ENCODE results near the gene MRFAP1.
A peak's percentile ranks its signal among the peaks of the same experiment; 100 is the strongest.
"Not testable (repeated sequence)": the region's sequence is repeated elsewhere in the genome, so short reads cannot be mapped to it uniquely, and the experiment has no call there.

The MRFAP1 gene

DNA sequence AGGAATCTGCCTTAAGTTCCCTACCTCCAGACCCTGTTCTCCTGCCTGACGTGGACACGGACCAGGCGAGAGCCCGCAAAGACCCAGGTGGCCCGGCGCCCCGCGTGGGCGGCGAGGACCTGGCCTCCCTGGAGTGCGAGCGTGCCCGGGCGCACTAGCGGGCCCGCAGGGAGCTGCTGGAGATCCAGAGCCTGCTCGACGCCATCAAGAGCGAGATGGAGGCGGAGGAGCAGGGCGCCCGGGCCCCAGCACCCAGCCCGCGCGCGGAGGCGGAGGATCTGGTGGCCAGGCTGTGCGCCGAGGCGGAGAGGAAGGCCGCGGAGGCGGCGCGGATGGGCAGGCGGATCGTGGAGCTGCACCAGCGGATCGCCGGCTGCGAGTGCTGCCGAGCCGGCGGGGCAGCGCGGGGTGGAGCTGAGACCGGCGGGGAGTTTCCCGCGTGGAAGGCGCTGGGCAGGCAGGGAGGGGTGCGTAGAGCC lies 18.2 kb downstream of the MRFAP1 start:
- DNase-seq, result peak; percentile 62
- Mint-ChIP-seq H3K36me3 (no peaks in the 10 kb centered on the region), H3K27me3 (peaks cover 64% of the 10 kb centered on the region), H3K27ac (no peak overlapping the region), H3K4me1 (peaks cover 11% of the 10 kb centered on the region), H3K9me3 (peaks cover 4% of the 10 kb centered on the region), H3K4me3 (peak overlapping the region; percentile 50)
- CTCF ChIA-PET, result interaction anchor here (0.9 kb wide), 1 partner anchor 205 kb away, joined by 3 read pairs; no protein-coding TSS in a partner anchor

DNA sequence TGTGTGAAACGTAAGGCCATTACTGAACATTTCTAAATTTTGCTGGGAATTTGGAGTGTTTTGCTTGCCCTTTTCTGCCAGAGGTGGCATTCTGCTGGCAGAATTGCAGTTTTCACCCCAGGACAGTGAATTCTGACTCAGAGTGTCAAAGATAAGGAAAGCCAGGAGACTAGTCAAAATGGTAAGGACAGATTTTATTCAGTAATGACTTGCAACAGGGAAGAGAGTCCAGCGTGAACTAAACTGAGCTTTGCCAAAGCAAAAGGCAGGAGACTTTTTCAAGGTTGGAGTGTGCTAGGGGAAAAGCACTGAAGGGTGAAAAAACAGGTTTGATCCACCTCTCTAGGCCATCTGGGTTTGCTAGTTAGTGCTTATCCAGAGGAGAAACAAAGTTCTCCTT lies 19.4 kb downstream of the MRFAP1 start:
- Mint-ChIP-seq H3K36me3 (no peaks in the 10 kb centered on the region), H3K27ac (no peak overlapping the region), H3K4me3 (no peak overlapping the region), H3K4me1 (peaks cover 11% of the 10 kb centered on the region), H3K27me3 (peaks cover 66% of the 10 kb centered on the region), H3K9me3 (peaks cover 4% of the 10 kb centered on the region)
- CTCF ChIA-PET, result no interaction called here
- DNase-seq, result peak; percentile 3

DNA sequence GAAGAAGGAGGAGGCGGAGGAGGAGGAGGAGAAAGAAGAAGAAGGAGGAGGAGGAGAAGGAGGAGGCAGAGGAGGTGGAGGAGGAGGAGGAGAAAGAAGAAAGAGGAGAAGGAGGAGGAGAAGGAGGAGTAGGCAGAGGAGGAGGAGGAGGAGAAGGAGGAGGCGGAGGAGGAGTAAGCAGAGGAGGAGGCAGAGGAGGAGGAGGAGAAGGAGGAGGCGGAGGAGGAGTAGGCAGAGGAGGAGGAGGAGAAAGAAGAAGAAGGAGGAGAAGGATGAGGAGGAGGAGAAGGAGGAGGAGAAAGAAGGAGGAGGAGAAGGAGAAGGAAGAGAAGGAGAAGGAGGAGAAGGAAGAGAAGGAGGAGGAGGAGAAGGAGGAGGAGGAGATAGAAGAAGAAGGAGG lies 19.9 kb downstream of the MRFAP1 start:
- no peak for DNase-seq
- no peaks in the 10 kb centered on the region for H3K36me3 Mint-ChIP-seq
- no peak overlapping the region for H3K27ac Mint-ChIP-seq
- H3K27me3 Mint-ChIP-seq, result peaks cover 66% of the 10 kb centered on the region
- H3K4me3 Mint-ChIP-seq, result no peak overlapping the region
- peaks cover 11% of the 10 kb centered on the region for H3K4me1 Mint-ChIP-seq
- CTCF ChIA-PET, result no interaction called here
- H3K9me3 Mint-ChIP-seq, result peaks cover 3% of the 10 kb centered on the region

DNA sequence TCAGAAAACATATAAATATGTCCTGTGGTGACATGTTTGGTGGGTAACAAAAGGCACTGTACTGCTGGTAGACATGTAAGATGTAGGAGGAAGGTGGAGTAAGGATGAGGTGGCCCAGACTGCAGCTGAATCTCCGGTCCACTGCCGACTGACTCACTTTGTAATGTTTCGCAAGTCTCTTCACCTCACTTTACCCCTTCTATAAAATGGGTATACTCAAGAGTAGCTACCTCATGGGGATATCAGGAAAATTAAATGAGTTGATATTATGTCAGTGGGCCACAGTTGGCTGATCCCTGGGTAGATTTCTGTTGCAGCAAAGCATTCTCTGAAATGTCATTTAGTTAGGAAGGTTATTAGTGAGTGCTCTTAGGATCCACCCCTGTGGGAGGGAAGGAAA lies 22.1 kb downstream of the MRFAP1 start:
- DNase-seq, result no peak
- H3K4me1 Mint-ChIP-seq, result peaks cover 11% of the 10 kb centered on the region
- no peak overlapping the region for H3K27ac Mint-ChIP-seq
- H3K4me3 Mint-ChIP-seq, result no peak overlapping the region
- H3K36me3 Mint-ChIP-seq, result no peaks in the 10 kb centered on the region
- CTCF ChIA-PET, result no interaction called here
- peaks cover 69% of the 10 kb centered on the region for H3K27me3 Mint-ChIP-seq
- H3K9me3 Mint-ChIP-seq, result no peaks in the 10 kb centered on the region

DNA sequence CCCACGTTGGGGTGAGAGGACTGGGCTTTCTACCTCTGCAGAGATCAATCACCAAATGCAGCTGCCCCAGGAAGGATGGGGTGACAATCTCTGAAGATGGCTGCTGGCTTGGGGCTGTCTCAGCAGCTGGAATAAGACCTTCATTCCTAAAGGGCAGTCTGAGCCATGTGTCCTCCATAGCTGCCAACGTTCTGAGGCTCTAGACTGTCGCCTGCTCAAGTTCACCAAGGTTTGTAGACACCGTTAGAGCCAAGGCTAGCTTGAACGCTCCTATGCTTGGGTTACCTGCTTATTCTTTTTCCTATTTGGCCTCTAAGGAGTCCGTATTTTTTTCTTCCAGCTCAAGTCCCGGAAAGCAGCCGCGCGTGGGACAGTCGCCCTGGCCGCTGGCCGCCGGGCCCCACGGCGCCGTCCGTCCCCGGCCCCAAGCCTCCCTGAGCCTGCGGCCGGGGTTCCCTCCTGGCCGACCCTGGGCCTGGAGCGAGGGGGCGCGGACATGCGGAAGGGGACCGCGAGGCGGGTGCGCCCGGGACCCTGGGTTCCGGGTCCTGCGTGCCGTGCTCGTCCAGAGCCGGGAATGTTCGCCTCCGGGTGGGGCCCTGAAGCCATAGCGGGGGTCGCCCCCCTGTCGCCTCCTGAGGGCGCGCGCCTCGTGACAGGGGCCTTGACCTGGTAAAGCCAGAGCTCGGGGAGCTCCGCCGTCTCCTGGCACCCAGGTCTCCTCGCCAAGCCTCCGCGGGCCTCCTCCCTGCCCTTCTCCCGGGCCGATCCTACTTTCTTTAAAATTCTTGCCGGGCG lies 23.3 kb downstream of the MRFAP1 start:
- Mint-ChIP-seq H3K4me3 (peak overlapping the region; percentile 13), H3K27ac (no peak overlapping the region), H3K9me3 (no peaks in the 10 kb centered on the region), H3K36me3 (no peaks in the 10 kb centered on the region), H3K4me1 (peaks cover 6% of the 10 kb centered on the region), H3K27me3 (peaks cover 64% of the 10 kb centered on the region)
- CTCF ChIA-PET, result interaction anchor here (0.6 to 1.9 kb wide), 6 partner anchors 8 to 116 kb away, joined by 3 to 4 read pairs (median 4); no protein-coding TSS in a partner anchor
- DNase-seq, result no peak

DNA sequence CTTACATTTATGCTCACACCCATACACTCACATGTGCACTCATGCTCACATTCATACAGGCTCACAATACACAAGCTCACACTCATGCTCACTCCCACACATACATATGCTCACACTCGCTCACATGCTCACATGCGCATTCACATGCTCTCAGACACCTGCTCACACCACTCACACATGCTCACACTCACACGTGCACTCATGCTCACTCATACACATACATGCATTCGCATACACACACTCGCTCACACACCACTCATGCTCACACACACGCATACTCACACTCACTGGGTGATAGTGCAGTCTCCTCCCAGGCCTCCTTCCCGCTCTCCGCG lies 24.8 kb downstream of the MRFAP1 start:
- no peak for DNase-seq
- H3K4me1 Mint-ChIP-seq, result no peaks in the 10 kb centered on the region
- peaks cover 50% of the 10 kb centered on the region for H3K27me3 Mint-ChIP-seq
- no peaks in the 10 kb centered on the region for H3K36me3 Mint-ChIP-seq
- CTCF ChIA-PET, result no interaction called here
- H3K9me3 Mint-ChIP-seq, result no peaks in the 10 kb centered on the region
- H3K4me3 Mint-ChIP-seq, result no peak overlapping the region
- H3K27ac Mint-ChIP-seq, result no peak overlapping the region

DNA sequence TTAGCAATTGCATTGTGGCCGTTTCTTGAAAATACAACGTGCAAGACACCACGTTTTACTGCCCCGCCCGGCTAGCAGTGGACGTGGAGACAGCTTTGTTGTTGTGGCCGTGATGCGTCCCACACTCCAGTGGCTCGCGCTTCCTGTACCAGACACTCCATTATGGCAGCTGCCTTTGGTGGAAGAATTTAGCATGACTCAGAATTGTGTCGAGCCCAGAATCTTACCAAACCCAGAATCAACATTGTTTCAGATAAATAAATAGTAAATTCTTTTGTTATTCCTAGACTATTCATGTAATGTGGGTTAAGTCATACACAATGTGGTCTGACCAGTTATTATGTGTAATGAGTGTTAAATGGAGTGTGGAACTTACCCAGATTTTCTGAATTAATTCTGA lies 27.9 kb downstream of the MRFAP1 start:
- H3K36me3 Mint-ChIP-seq, result peaks cover 6% of the 10 kb centered on the region
- no peak overlapping the region for H3K27ac Mint-ChIP-seq
- CTCF ChIA-PET, result no interaction called here
- H3K27me3 Mint-ChIP-seq, result peaks cover 21% of the 10 kb centered on the region
- no peak for DNase-seq
- peaks cover 5% of the 10 kb centered on the region for H3K9me3 Mint-ChIP-seq
- no peak overlapping the region for H3K4me3 Mint-ChIP-seq
- peaks cover 5% of the 10 kb centered on the region for H3K4me1 Mint-ChIP-seq

DNA sequence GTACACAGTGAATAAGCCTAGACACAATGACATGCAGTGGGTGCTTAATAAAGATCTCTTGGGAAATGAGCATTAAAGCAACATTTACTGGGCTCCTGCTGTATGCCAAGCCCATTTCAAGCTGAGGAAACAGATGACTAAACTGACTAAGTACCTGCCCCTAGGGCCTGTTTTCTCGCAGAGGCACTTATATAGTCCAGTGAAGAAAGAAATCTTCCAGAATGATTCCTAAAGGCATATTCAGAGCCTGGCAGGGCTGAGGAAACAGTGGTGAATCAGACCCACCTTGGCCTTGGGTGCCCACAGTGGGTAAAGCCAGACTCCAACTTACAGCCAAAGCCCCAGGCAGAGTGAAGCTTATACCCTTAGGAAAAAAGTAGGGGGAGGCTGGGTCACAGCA lies 31.2 kb downstream of the MRFAP1 start:
- H3K4me3 Mint-ChIP-seq, result no peak overlapping the region
- peaks cover 5% of the 10 kb centered on the region for H3K9me3 Mint-ChIP-seq
- CTCF ChIA-PET, result interaction anchor here (1.4 kb wide), 1 partner anchor 19 kb away, joined by 3 read pairs; no protein-coding TSS in a partner anchor
- H3K4me1 Mint-ChIP-seq, result peaks cover 31% of the 10 kb centered on the region
- H3K27ac Mint-ChIP-seq, result no peak overlapping the region
- no peak for DNase-seq
- H3K36me3 Mint-ChIP-seq, result peaks cover 27% of the 10 kb centered on the region
- H3K27me3 Mint-ChIP-seq, result peaks cover 14% of the 10 kb centered on the region

DNA sequence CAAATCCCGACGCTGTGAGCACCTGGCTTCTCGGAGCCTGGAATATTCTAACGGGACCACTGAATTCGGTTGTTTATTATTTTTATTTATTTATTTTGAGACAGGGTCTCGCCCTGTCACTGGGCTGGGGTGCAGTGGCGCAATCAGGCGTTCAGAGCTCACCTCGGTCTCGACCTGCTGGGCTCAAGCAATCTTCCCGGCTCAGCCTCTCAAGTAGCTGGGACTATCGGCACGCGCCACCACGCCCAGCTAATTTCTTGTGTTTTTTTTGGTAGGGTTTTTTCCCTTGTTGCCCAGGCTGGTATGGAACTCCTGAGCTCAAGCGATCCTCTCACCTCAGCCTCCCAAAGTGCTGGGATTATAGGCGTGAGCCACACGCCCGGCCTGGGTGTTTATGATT lies 31.6 kb downstream of the MRFAP1 start:
- peaks cover 36% of the 10 kb centered on the region for H3K4me1 Mint-ChIP-seq
- no peak for DNase-seq
- H3K27me3 Mint-ChIP-seq, result peaks cover 14% of the 10 kb centered on the region
- CTCF ChIA-PET, result interaction anchor here (1.4 to 1.7 kb wide), 2 partner anchors 18 to 201 kb away, joined by 3 to 6 read pairs; no protein-coding TSS in a partner anchor
- no peak overlapping the region for H3K27ac Mint-ChIP-seq
- peaks cover 5% of the 10 kb centered on the region for H3K9me3 Mint-ChIP-seq
- no peak overlapping the region for H3K4me3 Mint-ChIP-seq
- H3K36me3 Mint-ChIP-seq, result peaks cover 32% of the 10 kb centered on the region

DNA sequence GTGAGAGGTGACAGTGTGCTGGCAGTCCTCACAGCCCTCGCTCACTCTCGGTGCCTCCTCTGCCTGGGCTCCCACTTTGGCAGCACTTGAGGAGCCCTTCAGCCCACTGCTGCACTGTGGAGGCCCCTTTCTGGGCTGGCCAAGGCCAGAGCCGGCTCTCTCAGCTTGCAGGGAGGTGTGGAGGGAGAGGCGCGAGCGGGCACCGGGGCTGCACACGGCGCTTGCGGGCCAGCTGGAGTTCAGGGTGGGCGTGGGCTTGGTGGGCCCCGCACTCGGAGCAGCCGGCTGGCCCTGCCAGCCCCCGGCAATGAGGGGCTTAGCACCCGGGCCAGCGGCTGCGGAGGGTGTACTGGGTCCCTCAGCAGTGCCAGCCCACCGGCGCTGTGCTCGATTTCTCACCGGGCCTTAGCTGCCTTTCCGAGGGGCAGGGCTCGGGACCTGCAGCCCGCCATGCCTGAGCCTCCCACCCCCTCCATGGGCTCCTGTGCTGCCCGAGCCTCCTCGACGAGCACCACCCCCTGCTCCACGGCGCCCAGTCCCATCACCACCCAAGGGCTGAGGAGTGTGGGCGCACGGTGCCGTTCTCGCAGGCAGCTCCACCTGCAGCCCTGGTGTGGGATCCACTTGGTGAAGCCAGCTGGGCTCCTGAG lies 32.2 kb downstream of the MRFAP1 start:
- CTCF ChIA-PET, result interaction anchor here (0.6 to 1.7 kb wide), 6 partner anchors 8 to 411 kb away, joined by 3 to 6 read pairs (median 3); no protein-coding TSS in a partner anchor
- Mint-ChIP-seq H3K36me3 (peaks cover 37% of the 10 kb centered on the region), H3K4me1 (peaks cover 41% of the 10 kb centered on the region), H3K4me3 (peak overlapping the region; percentile 93), H3K27me3 (peaks cover 11% of the 10 kb centered on the region), H3K27ac (peak overlapping the region; percentile 98)
- not testable (repeated sequence) for DNase-seq, H3K9me3 Mint-ChIP-seq

DNA sequence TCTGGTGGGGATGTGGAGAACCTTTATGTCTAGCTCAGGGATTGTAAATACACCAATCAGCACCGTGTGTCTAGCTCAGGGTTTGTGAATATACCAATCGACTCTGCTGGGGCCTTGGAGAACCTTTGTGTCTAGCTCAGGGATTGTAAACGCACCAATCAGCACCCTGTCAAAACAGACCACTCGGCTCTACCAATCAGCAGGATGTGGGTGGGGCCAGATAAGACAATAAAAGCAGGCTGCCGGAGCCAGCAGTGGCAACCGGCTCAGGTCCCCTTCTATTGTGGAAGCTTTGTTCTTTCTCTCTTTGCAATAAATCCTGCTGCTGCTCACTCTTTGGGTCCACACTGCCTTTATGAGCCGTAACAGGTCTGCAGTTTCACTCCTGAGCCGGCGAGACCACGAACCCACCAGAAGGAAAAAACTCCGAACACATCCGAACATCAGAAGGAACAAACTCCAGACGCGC lies 32.7 kb downstream of the MRFAP1 start:
- not testable (repeated sequence) for H3K27me3 Mint-ChIP-seq, H3K9me3 Mint-ChIP-seq
- H3K4me3 Mint-ChIP-seq, result peak overlapping the region; percentile 93
- peaks cover 43% of the 10 kb centered on the region for H3K4me1 Mint-ChIP-seq
- CTCF ChIA-PET, result interaction anchor here (0.6 to 3.5 kb wide), 7 partner anchors 9 to 410 kb away, joined by 3 to 56 read pairs (median 3); partner anchors contain the start of genes MRFAP1L1 and S100P
- H3K27ac Mint-ChIP-seq, result peak overlapping the region; percentile 98
- H3K36me3 Mint-ChIP-seq, result peaks cover 39% of the 10 kb centered on the region
- peak; percentile 57 for DNase-seq

DNA sequence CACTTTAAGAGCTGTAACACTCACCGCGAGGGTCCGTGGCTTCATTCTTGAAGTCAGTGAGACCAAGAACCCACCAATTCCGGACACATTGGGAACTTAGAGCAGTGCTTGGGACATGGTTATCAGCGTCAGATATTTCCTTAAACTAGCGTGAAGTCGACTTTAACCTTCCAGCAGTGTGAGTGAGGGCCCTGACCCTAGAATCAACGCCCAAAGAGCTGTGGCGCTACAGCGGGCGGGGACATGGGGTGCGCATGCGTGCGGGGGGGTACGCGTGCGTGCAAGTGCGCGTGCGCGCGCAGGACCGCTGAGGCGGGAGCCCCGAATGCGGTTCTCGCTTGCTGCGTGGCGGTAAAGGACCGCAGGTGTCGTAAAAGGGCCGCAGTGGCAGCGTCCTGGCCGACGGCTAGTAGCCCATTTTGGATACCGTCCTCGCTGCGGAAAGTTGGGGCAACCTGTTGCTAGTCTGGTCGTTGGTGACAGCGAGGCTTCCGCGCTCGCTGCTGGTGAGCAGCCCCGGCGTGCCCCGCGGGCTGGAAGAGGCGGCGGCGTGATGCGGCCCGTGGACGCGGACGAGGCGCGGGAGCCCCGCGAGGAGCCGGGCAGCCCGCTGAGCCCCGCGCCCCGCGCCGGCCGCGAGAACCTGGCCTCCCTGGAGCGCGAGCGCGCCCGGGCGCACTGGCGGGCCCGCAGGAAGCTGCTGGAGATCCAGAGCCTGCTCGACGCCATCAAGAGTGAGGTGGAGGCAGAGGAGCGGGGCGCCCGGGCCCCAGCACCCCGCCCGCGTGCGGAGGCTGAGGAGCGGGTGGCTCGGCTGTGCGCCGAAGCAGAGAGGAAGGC lies 33.4 kb downstream of the MRFAP1 start:
- H3K4me1 Mint-ChIP-seq, result peaks cover 50% of the 10 kb centered on the region
- H3K9me3 Mint-ChIP-seq, result peaks cover 5% of the 10 kb centered on the region
- peak overlapping the region; percentile 98 for H3K27ac Mint-ChIP-seq
- peak overlapping the region; percentile 93 for H3K4me3 Mint-ChIP-seq
- peaks cover 45% of the 10 kb centered on the region for H3K36me3 Mint-ChIP-seq
- CTCF ChIA-PET, result interaction anchor here (0.6 to 3.7 kb wide), 19 partner anchors 9 to 410 kb away, joined by 3 to 76 read pairs (median 6); partner anchors contain the start of genes BLOC1S4, GRPEL1, MRFAP1L1 and S100P
- DNase-seq, result peak; percentile 96
- H3K27me3 Mint-ChIP-seq, result peaks cover 4% of the 10 kb centered on the region

DNA sequence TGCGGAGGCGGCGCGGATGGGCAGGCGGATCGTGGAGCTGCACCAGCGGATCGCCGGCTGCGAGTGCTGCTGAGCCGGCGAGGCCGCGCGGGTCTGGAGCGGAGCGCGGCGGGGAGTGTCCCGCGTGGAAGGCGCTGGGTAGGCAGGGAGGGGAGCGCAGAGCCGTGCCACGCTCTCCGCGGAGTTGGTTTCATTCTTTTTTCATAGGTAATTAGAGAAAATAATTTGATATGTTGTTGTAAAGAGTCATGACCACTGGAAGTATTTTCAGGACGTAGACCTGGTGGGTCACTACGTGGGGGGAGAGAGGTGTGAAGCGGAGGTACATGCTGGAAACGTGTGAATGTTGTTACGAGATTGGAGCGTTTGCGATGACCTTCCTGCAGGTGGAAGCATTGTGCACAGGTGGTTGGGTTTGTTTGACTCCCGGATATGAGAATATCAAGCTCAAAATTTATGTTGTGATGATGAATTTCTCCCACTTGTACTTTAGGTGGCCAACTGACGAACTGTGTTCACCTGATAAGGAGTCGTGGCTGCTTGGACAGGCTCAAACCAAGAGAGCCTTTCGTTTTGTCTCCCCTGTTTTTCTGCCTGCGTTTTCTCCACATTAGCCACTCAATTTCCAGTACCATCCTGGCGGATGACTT lies 34.1 kb downstream of the MRFAP1 start:
- H3K27me3 Mint-ChIP-seq, result peaks cover 4% of the 10 kb centered on the region
- H3K4me3 Mint-ChIP-seq, result peak overlapping the region; percentile 93
- peaks cover 51% of the 10 kb centered on the region for H3K36me3 Mint-ChIP-seq
- CTCF ChIA-PET, result interaction anchor here (0.6 to 3.7 kb wide), 21 partner anchors 10 to 396 kb away, joined by 3 to 76 read pairs (median 6); partner anchors contain the start of genes BLOC1S4, GRPEL1, MRFAP1L1 and S100P
- peaks cover 55% of the 10 kb centered on the region for H3K4me1 Mint-ChIP-seq
- H3K27ac Mint-ChIP-seq, result peak overlapping the region; percentile 98
- peaks cover 5% of the 10 kb centered on the region for H3K9me3 Mint-ChIP-seq
- DNase-seq, result peak; percentile 81

All from activated naive CD4-positive, alpha-beta T cell treated with anti-CD3 and anti-CD28 coated beads, Interleukin-2, amount 10 ng/mL, durations not matched to agents 7 days and 5 days (primary cell).